NCI-H226 (cell line): ENCODE data around the gene DDX56.
"Not testable (repeated sequence)": the region's sequence is repeated elsewhere in the genome, so short reads cannot be mapped to it uniquely, and the experiment has no call there.

Source experiments
- DNase-seq: peaks from one replicate; pipeline ENCODE4 v3.0.0-alpha.2; 2015

Gene DDX56, protein sequence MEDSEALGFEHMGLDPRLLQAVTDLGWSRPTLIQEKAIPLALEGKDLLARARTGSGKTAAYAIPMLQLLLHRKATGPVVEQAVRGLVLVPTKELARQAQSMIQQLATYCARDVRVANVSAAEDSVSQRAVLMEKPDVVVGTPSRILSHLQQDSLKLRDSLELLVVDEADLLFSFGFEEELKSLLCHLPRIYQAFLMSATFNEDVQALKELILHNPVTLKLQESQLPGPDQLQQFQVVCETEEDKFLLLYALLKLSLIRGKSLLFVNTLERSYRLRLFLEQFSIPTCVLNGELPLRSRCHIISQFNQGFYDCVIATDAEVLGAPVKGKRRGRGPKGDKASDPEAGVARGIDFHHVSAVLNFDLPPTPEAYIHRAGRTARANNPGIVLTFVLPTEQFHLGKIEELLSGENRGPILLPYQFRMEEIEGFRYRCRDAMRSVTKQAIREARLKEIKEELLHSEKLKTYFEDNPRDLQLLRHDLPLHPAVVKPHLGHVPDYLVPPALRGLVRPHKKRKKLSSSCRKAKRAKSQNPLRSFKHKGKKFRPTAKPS

DNA sequence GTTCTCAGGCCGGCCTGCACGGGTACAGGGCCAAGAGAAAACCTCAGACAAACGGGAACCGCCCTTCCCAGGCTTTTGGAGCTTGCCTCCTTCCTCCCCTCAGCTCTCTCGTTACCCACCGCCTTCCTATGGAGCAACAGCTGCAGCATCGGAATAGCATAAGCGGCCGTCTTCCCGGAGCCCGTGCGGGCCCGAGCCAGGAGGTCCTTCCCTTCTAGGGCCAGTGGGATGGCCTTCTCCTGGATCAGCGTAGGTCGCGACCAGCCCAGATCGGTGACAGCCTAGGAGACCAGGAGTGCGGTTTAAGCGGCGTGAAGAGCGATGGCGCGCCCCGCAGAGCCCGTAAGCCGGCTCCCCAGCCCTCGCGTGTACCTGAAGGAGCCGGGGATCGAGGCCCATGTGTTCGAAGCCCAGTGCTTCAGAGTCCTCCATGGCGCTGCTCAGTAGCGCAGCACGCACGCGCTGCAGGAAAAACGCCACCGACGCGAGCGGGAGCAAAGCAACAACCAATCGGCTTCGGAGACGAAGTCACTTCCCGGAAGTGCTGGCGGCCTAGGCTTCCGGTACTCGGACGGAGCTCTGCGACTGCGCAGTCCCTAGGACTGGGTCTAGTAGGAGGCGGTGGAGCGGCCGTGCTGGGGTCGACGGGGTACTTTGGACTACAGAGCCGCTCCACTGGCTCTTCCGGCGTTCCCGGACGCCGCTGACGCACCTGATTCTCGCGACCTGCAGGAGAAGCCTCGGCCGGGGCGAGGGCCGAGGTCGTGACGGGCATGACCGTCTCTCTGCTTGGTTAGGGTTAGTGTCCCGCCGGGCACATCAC lies at the start of gene DDX56:
TSS of gene DDX56 (minus strand) at position 445 of the 823 bp plus-strand sequence. CDS start at position 432, 13 bp downstream.
- peak; percentile 99 for DNase-seq

DNA sequence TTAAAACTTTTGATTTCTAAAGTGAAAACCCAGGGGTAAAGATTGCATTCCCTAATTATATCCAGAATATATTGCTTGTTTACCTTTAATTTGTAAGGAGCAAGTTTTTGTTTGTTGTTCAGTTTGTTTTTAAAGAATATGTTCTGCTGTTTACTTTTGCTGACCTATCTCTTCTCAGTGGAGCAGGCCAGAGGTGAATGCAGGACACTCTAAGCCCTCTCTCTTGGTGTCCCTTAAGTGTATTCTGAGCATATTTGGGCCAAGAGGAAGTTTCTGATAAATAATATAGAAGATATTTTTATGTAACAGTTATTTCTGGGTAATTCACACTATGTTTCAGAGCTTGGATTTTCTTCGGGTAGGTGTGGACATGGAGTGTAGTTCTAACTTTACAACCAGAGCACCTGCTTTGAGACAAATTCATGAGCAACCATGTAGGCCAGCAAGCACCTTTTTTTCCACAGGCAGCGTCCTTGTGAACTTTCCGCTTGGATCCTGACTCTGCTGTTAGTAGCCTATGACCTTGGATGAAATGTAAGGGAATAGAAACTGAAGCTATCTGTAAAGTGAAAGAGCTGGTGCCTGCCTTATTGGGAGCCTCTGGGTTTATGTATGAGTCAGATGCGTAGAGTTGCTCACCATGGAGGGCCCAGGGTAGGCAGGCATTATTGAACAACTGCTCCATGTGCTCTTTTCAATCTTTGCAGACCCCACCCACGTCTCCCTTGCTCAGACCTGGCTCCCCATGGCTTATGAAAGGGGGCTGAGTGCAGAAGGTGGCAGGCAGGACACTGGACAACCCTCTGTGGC lies 48.8 kb upstream of the DDX56 start:
- DNase-seq: no peak

DNA sequence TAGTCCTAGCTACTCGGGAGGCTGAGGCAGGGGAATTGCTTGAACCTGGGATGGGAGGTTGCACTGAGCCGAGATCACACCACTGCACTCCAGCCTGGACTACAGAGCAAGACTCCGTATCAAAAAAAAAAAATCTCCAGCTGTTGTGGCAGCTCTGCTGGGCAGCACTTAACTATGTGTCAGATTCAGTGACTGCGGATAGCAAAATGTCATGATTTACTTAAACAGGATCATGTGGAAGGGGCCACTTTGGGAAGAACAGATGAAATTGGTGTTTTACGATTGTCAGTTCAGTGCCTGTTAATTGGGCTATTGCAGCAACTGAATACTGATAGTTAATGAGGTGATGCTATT lies 48.0 kb upstream of the DDX56 start:
- no peak for DNase-seq

GRCh38 chr7:44621034-44621749 lies 47.5 kb upstream of the DDX56 start:
- DNase-seq: peak; percentile 41

- DNase-seq: no peak
Observed at GRCh38 chr7:44618753-44619152, 45.0 kb upstream of the DDX56 start.

DNA sequence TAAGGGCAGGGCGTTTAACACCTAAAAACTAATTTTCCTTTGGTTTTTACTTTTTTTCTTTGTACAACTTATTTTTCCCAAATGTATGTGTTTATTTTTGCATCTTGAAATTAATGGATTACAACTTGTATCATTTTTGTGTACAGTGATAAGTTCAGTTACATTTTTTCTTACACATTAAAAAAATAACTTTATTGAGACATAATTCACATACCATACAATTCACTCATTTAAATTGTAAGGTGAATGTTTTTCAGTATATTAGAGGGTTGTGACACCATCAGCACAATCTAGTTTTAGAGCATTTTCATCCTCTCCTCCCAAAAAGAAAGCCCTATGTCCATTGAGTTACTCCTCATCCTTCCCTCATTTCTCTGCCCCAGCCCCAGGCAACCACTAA lies 44.3 kb upstream of the DDX56 start:
- no peak for DNase-seq

- DNase-seq: no peak
Observed at GRCh38 chr7:44617225-44617890, 43.6 kb upstream of the DDX56 start.

DNA sequence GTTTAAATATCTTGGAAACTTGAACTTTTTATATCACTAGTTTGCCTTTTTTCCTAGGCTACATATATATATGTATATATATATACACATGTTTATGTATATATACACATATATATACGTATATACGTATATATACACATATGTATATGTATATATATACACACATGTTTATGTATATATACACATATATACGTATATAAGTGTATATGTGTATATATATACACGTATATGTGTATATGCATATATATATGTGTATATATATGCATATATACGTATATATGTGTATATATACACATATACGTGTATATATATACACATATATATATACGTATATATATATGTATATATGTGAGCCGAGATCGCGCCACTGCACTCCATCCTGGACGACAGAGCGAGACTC lies 42.8 kb upstream of the DDX56 start:
- no peak for DNase-seq

DNA sequence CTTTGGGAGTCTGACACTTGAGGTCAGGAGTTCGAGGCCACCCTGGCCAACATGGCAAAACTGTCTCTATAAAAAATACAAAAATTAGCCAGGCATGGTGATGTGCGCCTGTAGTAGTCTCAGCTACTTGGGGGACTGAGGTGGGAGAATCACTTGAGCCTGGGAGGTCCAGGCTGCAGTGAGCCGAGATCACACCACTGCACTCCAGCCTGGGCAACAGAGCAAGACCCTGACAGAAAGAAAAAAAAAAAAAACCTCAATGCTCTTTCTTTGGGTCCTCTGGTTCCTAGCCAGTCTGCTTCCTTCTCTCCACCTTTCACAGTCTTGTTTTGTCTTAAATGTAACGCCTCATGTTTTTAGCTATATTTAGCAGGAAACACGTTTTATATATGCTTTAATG lies 42.1 kb upstream of the DDX56 start:
- no peak for DNase-seq

DNA sequence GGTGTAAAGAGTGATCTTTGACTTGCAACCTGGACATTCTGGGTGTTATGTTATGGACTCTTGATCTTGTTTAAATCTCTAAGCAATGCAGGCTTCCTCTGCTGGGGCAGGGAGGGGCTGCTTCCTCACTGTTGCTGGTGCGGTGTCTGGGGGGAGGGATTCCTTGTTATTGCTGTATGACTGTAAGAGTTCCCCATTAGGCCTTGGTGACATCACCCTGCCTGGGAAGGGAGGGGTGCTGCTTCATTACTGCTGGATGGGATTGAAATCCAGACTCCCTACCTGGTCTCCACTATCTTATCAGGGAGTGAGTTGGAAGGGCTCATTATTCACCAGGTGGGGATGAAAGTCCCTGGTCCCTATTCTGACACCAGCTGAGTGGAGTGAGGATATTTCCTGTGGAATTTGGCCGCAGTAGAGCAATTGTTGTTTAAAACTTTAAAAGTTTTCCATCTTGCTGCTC lies 41.5 kb upstream of the DDX56 start:
- peak; percentile 43 for DNase-seq

- no peak for DNase-seq
Observed at GRCh38 chr7:44609829-44610228, 36.1 kb upstream of the DDX56 start.

DNA sequence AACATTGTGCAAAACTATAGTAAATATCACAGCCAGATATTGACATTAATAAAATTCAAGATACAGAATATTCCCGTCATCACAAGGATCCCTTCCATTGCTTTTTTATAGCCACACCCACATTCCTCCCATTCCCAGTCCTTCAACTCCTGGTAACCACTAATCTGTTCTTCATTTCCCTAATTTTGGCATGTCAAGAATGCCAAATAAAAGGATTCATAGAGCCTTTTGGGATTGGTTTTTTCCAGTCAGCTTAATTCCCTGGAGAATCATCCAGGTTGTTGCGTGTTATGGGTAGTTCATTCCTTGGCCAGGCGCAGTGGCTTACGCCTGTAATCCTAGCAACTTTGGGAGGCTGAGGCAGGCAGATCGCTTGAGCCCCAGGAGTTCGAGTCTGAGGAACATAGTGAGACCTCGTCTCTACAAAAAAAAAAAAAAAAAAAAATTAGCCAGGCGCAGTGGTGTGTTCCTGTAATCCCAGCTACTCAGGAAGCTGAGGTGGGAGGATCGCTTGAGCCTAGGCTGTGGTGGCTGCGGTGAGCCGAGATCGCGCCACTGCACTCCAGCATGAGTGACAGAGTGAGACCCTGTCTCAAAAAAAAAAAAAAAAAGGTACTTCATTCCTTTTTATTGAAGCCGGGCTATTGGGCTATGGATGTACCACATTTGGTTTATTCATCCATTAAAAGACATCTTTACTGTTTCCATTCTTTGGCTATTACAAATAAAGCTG lies 35.4 kb upstream of the DDX56 start:
- DNase-seq: peak; percentile 80

- DNase-seq: no peak
Observed at GRCh38 chr7:44607141-44608068, 33.7 kb upstream of the DDX56 start.

- DNase-seq: peak; percentile 99
Observed at GRCh38 chr7:44606341-44607140, 32.8 kb upstream of the DDX56 start, which contains the start of gene OGDH. Gene OGDH, plus strand, starts transcription at chr7:44606627. Its CDS starts 17,717 bp downstream, at chr7:44624344.

DNA sequence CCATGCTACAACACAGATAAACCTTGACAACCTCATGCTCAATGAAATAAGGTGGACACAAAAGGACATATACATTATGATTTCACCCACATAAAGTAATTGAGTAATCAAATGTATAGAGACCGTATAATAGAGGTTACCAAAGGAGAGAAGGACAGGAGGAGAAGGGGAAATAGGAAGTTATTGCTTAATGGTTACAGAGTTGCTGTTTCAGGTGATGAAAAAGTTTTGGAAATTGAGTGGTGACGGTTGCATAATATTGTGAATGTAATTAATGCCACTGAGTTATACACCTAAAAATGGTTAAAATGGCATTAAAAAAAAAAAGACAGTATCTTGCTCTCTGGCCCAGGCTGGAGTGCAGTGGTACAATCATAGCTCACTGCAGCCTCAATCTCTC lies 31.2 kb upstream of the DDX56 start:
- no peak for DNase-seq

- no peak for DNase-seq
Observed at GRCh38 chr7:44603193-44603592, 29.5 kb upstream of the DDX56 start.

DNA sequence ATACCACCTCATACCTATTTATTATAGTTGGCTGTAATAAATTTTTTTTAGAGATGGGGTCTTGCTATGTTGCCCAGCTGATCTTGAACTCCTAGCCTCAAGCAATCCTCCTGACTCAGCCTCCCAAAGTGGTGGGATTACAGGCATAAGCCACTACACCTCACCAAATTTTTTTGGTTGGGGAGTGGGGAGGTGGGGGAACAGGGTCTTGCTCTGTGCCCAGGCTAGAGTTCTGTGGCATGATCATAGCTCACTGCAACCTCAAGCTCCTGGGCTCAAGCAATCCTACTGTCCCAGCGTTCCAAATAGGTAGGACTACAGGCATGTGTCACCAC lies 28.8 kb upstream of the DDX56 start:
- no peak for DNase-seq

- DNase-seq: no peak
Observed at GRCh38 chr7:44599222-44599621, 25.5 kb upstream of the DDX56 start.

DNA sequence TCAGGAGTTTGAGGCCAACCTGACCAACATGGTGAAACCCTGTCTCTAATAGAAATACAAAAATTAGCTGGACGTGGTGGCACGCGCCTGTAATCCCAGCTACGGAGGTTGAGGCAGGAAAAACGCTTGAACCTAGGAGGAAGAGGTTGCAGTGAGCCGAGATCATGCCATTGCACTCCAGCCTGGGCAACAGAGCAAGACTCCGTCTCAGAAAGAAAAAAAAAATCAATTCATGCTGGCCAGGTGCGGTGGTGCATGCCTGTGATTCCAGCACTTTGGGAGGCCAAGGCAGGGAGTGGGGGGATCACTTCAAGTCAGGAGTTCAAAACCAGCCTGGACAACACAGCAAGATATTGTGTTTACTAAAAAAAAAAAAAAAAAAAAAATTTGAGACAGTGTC lies 23.5 kb upstream of the DDX56 start:
- DNase-seq: not testable (repeated sequence)
